HepG2 (cell line): ENCODE measurements around the gene NTMT1.

Source experiments
- ATF7-NPFF ChIP-seq: sonication (generic); formaldehyde crosslinking; IDR thresholded peaks from 2 replicates; pipeline ENCODE4 v1.8.1; 2023; ENCODE audit warnings: mild to moderate bottlenecking, low read depth, missing genetic modification reagents, moderate library complexity
- CHD4 ChIP-seq: fragments of 200-600 bp; sonication (generic); IDR thresholded peaks from 2 replicates; pipeline ENCODE4 v1.7.0; 2017; ENCODE audit warnings: mild to moderate bottlenecking, low read length, borderline replicate concordance
- ELF4 ChIP-seq: sonication (generic); formaldehyde crosslinking; IDR thresholded peaks from 2 replicates; pipeline ENCODE4 v1.5.0; 2020; ENCODE audit warnings: missing genetic modification reagents, mild to moderate bottlenecking, moderate library complexity, borderline replicate concordance
- HNRNPH1 ChIP-seq: fragments of 200-400 bp; formaldehyde crosslinking; optimal IDR thresholded peaks from 2 replicates; pipeline ENCODE3; 2017; ENCODE audit warnings: mild to moderate bottlenecking, low read depth, low read length
- POLR2AphosphoS2 ChIP-seq: IDR thresholded peaks from 2 replicates; pipeline ENCODE4 v1.6.1; 2011; ENCODE audit warnings: low read depth, low read length, improper control_type of control experiment
- ZBTB8A ChIP-seq: sonication (generic); formaldehyde crosslinking; IDR thresholded peaks from 2 replicates; pipeline ENCODE4 v1.4.0; 2020; ENCODE audit warnings: mild to moderate bottlenecking, low read depth, missing genetic modification reagents, borderline replicate concordance
- ZNF160 ChIP-seq: sonication (generic); formaldehyde crosslinking; IDR thresholded peaks from 2 replicates; pipeline ENCODE4 v1.8.0; 2022; ENCODE audit warnings: mild to moderate bottlenecking, inconsistent platforms, missing genetic modification reagents
- ZNF274 ChIP-seq: sonication (generic); formaldehyde crosslinking; IDR thresholded peaks from 2 replicates; pipeline ENCODE4 v1.5.1; 2020; ENCODE audit warnings: mild to moderate bottlenecking, missing genetic modification reagents
- ZNF530 ChIP-seq: sonication (generic); formaldehyde crosslinking; IDR thresholded peaks from 2 replicates; pipeline ENCODE4 v1.5.0; 2020; ENCODE audit warnings: low read depth, mild to moderate bottlenecking, missing genetic modification reagents

DNA sequence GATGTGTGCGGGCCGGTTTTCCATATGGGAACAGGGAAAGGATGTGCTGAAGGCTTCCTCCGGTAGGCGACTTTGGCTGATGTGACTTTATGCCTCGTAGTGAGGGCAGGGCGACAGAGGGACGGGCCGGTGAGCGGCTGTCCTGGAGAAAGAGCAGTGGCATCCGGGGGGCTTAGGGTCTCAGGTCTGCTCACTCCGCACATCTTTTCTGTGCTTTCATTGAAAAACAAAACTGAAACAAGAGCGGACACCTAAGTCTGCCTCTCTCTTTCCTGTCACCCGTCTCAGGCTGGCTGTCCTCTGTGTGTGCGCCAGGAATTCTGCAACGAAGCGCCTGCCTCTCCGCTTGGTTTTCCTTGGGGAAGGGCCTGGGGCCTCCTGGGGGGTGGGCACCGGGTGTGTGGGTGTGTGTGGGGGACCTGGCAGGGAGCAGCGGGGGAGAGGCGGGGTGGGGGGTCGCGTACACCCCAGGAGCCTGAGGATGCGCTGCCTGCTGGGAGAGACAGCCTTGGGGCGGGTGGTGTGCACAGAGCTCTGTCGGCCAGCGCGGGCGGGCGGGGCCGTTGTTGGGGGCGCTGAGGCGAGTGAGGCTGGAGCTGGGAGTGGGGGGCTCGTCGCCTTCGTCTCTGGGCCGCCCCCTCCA, 38.9 kb downstream of the NTMT1 start:
- TF ChIP-seq CHD4: no peak
- no peak for TF ChIP-seq ZBTB8A (CRISPR knock-in tag)
- no peak for TF ChIP-seq ATF7-NPFF
- TF ChIP-seq ZNF274 (CRISPR knock-in tag): no peak
- TF ChIP-seq ZNF530: no peak
- TF ChIP-seq ZNF160: no peak
- TF ChIP-seq POLR2AphosphoS2: no peak
- no peak for TF ChIP-seq ELF4 (CRISPR knock-in tag)
- TF ChIP-seq HNRNPH1: no peak
